Neuronal stem cell (in vitro differentiated cells): Measurements from ENCODE around the gene NTRK2.
"Not testable (repeated sequence)": the region's sequence is repeated elsewhere in the genome, so short reads cannot be mapped to it uniquely, and the experiment has no call there.

Experiments used
- DNase-seq: peaks from one replicate; pipeline ENCODE4 v3.0.0-alpha.2; 2013; ENCODE audit warnings: low spot score
- H2AFZ ChIP-seq: one replicate; pipeline ENCODE4 v1.6.1; 2013; ENCODE audit warnings: mild to moderate bottlenecking, low read length, inconsistent platforms
- H2AK5ac ChIP-seq: 2 replicates; pipeline ENCODE4 v1.6.1; 2013; ENCODE audit warnings: low read depth, mild to moderate bottlenecking, inconsistent platforms, low read length, moderate library complexity, mixed read lengths
- H2BK120ac ChIP-seq: 2 replicates; pipeline ENCODE4 v1.6.1; 2013; ENCODE audit warnings: low read depth, mild to moderate bottlenecking, inconsistent platforms, low read length, moderate library complexity, mixed read lengths
- H2BK12ac ChIP-seq: one replicate; pipeline ENCODE4 v1.6.1; 2013; ENCODE audit warnings: low read length, inconsistent platforms
- H2BK15ac ChIP-seq: 2 replicates; pipeline ENCODE4 v1.6.1; 2013; ENCODE audit warnings: mild to moderate bottlenecking, low read length, inconsistent platforms, mixed read lengths
- H2BK5ac ChIP-seq: one replicate; pipeline ENCODE4 v1.6.1; 2013; ENCODE audit warnings: inconsistent platforms, mild to moderate bottlenecking, low read length, moderate library complexity
- H3K14ac ChIP-seq: one replicate; pipeline ENCODE4 v1.6.1; 2013; ENCODE audit warnings: low read length, inconsistent platforms
- H3K18ac ChIP-seq: 2 replicates; pipeline ENCODE4 v1.6.1; 2013; ENCODE audit warnings: low read length, inconsistent platforms
- H3K23ac ChIP-seq: 2 replicates; pipeline ENCODE4 v1.6.1; 2013; ENCODE audit warnings: low read depth, mild to moderate bottlenecking, mixed read lengths, low read length, inconsistent platforms; ENCODE audit not compliant: poor library complexity
- H3K27ac ChIP-seq: replicated peaks from 3 replicates; pipeline ENCODE4 v1.5.1; 2013; ENCODE audit warnings: low read length, inconsistent platforms
- H3K27me3 ChIP-seq, 3 experiments: 2 replicates each; pipeline ENCODE4 v1.6.1; 2013; ENCODE audit warnings: low read length in 3 of 3, mild to moderate bottlenecking in 2 of 3, inconsistent platforms in 1 of 3, low read depth in 1 of 3, mixed read lengths in 1 of 3, moderate library complexity in 1 of 3; ENCODE audit not compliant: control insufficient read depth in 3 of 3, insufficient read depth in 3 of 3
- H3K36me3 ChIP-seq, 2 donors: replicated peaks in 1 of 2; 2 replicates each; pipeline ENCODE4 v1.6.1; 2013; ENCODE audit warnings: low read length in 2 of 2; ENCODE audit not compliant: control insufficient read depth in 2 of 2, insufficient read depth in 2 of 2
- H3K4ac ChIP-seq: 2 replicates; pipeline ENCODE4 v1.6.1; 2013; ENCODE audit warnings: inconsistent platforms, mild to moderate bottlenecking, low read length, moderate library complexity
- H3K4me1 ChIP-seq, 2 donors: 1 replicate in 1 of 2; 2 replicates in 1 of 2; pipeline ENCODE4 v1.6.1; 2013; ENCODE audit warnings: low read length in 2 of 2, low read depth in 1 of 2; ENCODE audit not compliant: control insufficient read depth in 2 of 2, insufficient read depth in 1 of 2
- H3K4me2 ChIP-seq: one replicate; pipeline ENCODE4 v1.6.1; 2013; ENCODE audit warnings: mild to moderate bottlenecking, low read length, inconsistent platforms; ENCODE audit not compliant: insufficient read depth, poor library complexity, severe bottlenecking
- H3K4me3 ChIP-seq, 2 donors: 2 replicates each; pipeline ENCODE4 v1.5.1; 2013; ENCODE audit warnings: low read length in 2 of 2, mild to moderate bottlenecking in 2 of 2, inconsistent platforms in 1 of 2, moderate library complexity in 1 of 2
- H3K79me1 ChIP-seq: one replicate; pipeline ENCODE4 v1.6.1; 2013; ENCODE audit warnings: low read depth, mild to moderate bottlenecking, inconsistent platforms, low read length, moderate library complexity
- H3K9ac ChIP-seq: one replicate; pipeline ENCODE4 v1.6.1; 2013; ENCODE audit warnings: mild to moderate bottlenecking, low read depth, low read length, inconsistent platforms; ENCODE audit not compliant: poor library complexity
- H3K9me3 ChIP-seq, 2 donors: replicated peaks in 1 of 2; 2 replicates each; pipeline versions ENCODE3 to v1.6.1; 2013; ENCODE audit warnings: low read length in 2 of 2, mild to moderate bottlenecking in 2 of 2, inconsistent platforms in 1 of 2, low read depth in 1 of 2, mixed read lengths in 1 of 2, moderate library complexity in 1 of 2; ENCODE audit not compliant: control insufficient read depth in 2 of 2, insufficient read depth in 1 of 2
- H4K8ac ChIP-seq: one replicate; pipeline ENCODE4 v1.6.1; 2013; ENCODE audit warnings: low read depth, mild to moderate bottlenecking, inconsistent platforms, low read length, moderate library complexity
- H4K91ac ChIP-seq: one replicate; pipeline ENCODE4 v1.6.1; 2013; ENCODE audit warnings: low read length, low read depth, mild to moderate bottlenecking, inconsistent platforms; ENCODE audit not compliant: poor library complexity
- WGBS, 2 donors: extraction: QIAGEN DNeasy Blood & Tissue Kit; methylation state at CpG; one replicate each; pipeline ENCODE4 v1.1.7; 2013; ENCODE audit warnings: missing lambda C conversion rate in 2 of 2, mixed read lengths in 1 of 2; ENCODE audit not compliant: insufficient read length in 2 of 2, insufficient replicate concordance in 1 of 2; ENCODE audit errors: extremely low coverage in 2 of 2; 5-methylcytosine and 5-hydroxymethylcytosine counted together

NTRK2 gene

GRCh38 chr9:85067792-85068191 lies 398.3 kb downstream of the NTRK2 start:
- DNase-seq: no peak
- Histone ChIP-seq H2BK15ac (no peak overlapping the region), H3K18ac (no peak overlapping the region), H2AFZ (no peak overlapping the region), H4K91ac (no peak overlapping the region), H3K79me1 (no peaks in the 10 kb centered on the region), H2BK5ac (no peak overlapping the region), H3K4me2 (no peak overlapping the region), H2BK120ac (no peak overlapping the region), H3K9me3 (no peaks in the 10 kb centered on the region), H4K8ac (no peak overlapping the region), H3K23ac (no peak overlapping the region), H3K9ac (no peak overlapping the region), H3K14ac (no peak overlapping the region), H2AK5ac (no peak overlapping the region), H3K4ac (no peak overlapping the region), H3K36me3 (no peaks in the 10 kb centered on the region), H3K4me3 (no peak overlapping the region), H3K27me3 (no peaks in the 10 kb centered on the region), H2BK12ac (no peak overlapping the region), H3K27ac (no peak overlapping the region), H3K4me1 (no peaks in the 10 kb centered on the region)
- no CpG with 5 or more reads among the region's 3 CpGs for WGBS, 2 donors

GRCh38 chr9:85069421-85069820 lies 399.9 kb downstream of the NTRK2 start:
- H2AFZ ChIP-seq, H3K14ac ChIP-seq, H3K4me3 ChIP-seq, H2AK5ac ChIP-seq, H2BK120ac ChIP-seq, H4K91ac ChIP-seq, H3K79me1 ChIP-seq, H3K36me3 ChIP-seq, H3K4me1 ChIP-seq, H3K9ac ChIP-seq, DNase-seq, H2BK15ac ChIP-seq, H3K23ac ChIP-seq, H3K4me2 ChIP-seq, H3K4ac ChIP-seq, H3K27me3 ChIP-seq, H4K8ac ChIP-seq, H3K27ac ChIP-seq, H2BK5ac ChIP-seq, H3K18ac ChIP-seq, H3K9me3 ChIP-seq, H2BK12ac ChIP-seq: not testable (repeated sequence)
- WGBS, 2 donors: no CpG with 5 or more reads among the region's 3 CpGs
